Mucosa of gallbladder (tissue), 1 donor: ENCODE data around the gene ANKRD63. TPM values are rescaled to one million over a fixed set of nuclear protein-coding genes. Genes with fewer than 3 reads are reported as not detected.
A peak's percentile ranks its signal among the peaks of the same experiment; 100 is the strongest.

Experiments used
- DNase-seq: peaks from one replicate; pipeline ENCODE4 v3.0.0-alpha.2; 2020; ENCODE audit warnings: low spot score
- total RNA-seq: library from RNA; stranded (reverse); gene quantifications from one replicate; pipeline ENCODE4 v1.2.1, GENCODE V29; 2021
- donor health status: DM: no; HTN: no; CAD: no.

ANKRD63 gene
- total RNA-seq, 1 donor from 2014 or later, result 1.6 TPM

DNA sequence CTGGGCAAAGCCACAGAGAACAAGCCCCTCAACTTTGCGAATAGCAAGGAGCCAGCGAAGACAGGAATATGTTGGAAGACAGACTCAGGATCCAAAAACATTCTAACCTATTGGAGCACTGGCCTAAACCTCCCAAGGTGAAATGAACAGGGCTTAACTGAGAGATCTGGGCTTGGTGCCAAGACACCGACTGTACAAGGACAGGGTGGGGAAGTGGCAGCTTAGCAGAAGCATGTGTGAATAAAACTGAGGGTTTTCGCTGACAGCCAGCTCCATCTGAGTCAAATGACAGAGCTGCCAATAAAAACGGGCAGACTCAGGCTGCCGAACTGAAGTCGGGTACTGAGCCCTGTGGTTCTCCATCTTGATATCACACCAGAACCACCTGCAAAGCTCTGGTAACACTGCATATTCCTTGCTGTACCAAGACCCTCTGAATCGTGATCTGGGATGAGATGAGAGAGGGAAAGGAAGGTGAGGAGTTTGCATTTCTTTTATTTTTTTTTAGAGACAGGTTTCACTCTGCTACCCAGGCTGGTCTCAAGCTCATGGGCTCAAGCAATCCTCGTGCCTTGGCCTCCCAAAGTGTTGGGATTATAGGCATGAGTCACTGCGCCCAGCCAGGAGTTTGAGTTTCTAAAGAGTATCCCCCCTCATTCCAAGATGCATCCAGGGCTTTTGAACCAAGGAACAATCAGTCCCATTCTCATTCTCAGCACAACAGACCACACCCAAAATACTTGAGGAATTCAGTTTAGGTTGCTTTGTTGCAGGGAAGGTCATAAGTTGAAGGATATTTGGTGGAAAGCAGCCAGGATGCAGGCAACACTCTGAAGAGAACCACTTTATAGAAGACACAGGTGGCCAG lies 30.9 kb upstream of the ANKRD63 start:
- peak; percentile 88 for DNase-seq

DNA sequence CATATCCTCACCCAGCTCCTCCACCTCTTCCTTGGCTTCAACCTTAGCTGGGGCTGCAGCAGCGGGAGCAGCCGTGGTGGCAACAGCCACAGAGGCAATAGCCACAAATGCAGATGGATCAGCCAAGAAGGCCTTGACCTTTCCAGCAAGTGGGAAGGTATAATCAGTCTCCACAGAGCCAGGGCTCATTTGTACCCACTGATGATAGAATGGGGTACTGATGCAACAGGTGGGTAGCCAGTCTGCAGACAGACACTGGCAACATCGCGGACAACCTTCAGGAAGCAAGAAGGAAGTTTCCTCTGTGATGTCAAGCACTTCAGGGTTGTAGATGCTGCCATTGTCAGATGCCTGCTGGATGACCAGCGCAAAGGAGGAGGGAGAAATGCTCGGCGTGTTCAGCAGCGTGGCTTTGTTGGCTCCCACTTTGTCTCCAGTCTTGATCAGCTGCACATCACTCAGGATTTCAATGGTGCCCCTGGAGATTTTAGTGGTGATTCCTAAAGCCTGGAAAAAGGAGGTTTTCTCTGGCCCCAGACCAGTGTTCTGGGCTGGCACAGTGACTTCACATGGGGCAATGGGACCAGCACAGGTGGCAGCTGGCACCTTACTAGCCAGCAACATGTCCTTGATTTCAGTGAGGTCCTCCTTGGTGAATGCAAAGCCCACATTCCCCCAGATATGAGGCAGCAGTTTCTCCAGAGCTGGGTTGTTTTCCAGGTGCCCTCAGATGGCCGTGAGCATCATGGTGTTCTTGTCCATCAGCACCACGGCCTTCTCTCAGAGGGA lies 29.7 kb upstream of the ANKRD63 start:
- no peak for DNase-seq

DNA sequence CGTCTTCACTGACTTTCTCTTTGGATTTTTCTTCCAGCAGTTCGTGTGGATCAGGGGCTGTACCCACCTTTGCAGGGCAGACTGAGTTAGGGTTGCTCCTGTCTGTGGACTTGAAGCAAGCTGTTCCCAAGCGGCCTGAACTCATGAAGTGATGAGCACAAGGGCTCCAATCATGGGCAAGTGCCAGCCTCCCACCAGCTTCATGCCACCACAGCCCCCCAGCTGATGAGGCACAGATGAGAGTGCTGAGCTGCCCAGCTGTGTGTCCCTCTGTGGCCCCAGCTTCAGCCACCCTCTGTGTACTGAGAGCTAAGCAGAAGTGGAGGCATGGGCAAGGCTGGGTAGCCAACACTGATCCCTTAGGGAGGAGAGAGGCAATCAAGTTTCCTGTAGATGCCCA lies 28.1 kb upstream of the ANKRD63 start:
- DNase-seq, result no peak

DNA sequence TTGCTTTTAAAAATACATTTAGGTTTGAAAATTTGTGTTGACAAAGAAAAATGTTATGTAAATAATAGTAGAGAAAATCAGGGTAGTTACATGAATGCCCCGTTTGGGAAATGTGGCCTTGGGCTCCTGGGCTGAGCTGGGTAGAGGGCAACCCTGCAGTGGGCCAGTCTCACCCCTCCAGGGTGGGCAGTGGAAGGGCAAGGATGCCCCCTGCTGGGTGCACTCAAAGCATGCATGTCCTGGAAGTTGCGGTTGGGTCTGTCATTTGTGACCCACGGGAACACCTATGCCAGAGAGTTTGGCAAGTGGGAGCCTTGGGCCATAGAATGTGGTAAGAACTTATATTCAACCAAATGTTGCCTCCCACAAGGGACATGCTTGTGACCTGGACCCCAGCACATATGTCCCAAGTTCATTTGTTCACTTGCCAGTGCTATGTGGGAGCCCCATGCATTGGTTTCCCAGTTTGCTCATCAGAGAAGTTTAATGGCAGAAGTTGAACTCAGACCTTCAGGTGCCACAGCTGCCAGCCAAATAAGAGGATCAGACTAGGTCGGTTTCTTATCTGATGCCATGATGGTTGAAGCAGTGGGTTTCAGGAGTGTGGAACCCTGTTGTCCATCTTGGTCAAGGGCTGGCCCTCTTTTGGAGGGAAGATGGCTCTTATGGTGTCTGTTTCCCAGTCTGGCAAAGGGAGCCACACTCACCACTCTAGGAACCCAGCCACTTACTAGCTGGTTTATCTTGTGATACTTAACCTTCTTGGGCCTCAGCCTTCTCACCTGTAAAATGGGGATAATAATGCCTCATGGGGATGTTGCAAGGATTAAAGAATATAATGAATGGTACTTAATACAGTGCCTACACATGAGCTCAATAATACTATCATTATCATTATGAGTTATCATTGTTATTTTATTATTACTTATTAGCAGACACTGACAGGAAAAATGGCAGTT lies 27.4 kb upstream of the ANKRD63 start:
- peak; percentile 58 for DNase-seq

DNA sequence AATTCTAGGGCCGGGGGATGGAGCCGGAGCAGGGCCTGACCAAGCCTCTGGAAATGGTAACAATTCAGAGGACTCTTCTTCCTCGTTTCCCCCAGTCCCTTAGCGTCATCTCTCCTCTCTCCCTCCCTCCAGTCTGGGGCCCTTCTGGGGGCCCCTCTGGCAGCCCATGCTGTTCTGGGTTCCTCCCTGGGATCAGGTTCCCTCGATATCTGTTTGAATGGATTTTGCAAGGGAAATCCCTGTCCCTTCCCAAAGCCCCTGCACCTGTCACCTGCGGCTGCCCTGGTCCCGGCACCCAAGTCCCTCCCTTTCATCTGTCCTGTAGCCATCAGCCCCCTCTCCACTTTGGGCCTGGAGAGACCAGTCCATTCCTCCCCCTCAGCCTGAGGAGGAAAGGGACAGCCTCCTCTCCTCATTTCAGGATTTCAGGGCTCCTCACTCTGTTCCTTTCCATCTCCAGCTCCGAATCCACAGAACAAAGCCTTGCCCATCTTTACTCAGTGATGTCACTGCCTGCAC lies 26.5 kb upstream of the ANKRD63 start:
- no peak for DNase-seq

DNA sequence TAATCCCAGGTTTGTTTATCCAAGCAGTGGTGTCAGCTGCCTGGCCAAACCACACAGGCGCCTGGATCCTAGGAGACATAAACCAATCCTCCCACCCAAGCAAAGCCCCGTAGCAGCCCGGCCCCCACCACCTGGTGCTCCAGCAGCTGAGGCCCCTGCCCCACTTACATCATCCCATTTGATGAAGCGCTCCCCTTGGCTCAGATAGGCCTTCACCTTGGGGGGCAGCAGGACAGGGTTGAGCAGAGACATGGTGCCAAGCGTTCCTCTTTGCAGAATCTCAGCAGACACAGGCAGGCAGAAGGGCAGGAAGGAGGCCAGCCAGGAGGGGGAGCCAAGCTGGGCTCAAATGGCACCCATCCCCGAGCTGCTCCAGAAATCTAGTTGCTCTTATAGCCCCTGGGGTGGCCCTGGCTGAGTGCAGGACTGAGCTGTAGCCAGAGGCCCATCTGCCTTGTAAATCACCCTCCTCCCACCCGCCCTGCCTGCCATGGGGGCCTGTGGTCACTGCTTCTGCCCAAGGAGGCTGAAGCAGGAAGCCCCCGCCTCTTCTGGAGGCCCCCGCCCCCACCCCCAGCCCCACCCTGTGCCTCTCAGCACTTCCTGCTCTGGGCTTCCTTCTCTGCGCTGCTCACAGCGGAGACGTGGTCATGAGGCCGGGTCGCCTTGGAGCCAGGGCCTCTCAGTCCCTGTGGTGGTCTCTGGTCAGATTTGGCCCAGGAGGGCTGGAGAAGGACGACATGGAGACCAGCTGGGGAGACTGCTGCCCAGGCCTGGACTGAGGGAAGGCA lies 24.8 kb upstream of the ANKRD63 start, which contains the start of gene PLCB2:
Gene PLCB2 (minus strand): TSS at position 515 of the 791 bp plus-strand sequence. CDS start 263 bp downstream, at position 252.
- peak; percentile 35 for DNase-seq

DNA sequence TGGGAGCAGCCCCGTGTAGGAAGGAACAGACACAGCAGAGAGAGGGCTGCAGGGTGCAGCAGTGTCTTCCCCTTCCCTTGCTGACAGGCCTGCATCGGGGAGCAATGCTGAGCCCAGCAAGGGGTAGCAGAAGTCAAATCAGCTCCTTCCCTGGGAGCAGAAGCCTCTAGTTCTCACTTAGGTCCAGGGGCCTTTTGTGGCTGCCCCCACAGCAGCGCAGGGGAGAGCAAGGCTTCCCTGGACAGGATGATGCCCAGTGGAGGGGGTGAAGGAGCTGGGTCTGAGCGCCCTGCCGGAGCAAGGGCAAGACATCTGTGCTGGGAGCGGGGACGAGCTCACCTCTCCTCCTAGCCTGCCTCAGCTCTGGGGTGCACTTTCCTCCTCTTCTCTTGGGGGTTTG lies 24.0 kb upstream of the ANKRD63 start:
- no peak for DNase-seq

DNA sequence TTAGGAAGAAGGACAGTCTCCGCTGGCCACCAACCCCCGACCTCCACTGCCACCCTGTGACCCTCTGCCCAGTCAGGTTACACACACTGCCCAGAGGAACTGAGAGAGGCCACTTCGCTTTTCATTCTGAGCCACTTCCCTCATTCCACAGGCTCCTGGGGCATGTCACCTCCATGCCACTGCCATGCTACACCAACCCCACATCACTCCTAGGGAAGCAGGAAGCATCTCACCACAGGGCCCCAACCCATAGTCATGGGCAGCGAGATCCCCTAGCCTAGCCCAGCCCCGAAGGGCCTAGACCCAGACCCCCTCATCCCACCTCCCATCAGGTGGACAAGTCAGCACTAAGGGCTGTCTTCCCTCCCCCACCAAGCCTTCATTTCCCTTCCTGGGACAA lies 23.5 kb upstream of the ANKRD63 start:
- DNase-seq, result no peak

DNA sequence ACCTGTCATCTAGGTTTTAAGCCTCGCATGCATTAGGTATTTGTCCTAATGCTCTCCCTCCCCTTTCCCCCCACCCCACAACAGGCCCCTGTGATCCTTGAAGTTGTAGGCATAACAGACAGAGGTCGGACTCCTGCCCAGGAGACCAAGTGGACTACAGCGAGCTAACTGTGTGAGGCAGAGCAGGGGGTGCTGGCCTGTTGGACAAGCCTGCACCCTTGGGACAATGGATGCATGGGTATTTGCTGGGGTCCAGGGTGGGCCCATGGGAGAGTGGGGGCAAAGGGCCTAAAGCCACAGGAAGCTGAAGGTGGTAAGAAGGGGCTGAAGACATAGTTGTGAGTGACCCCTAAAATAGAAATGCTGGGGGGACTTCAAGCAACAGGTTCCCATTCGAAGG lies 22.4 kb upstream of the ANKRD63 start:
- no peak for DNase-seq

DNA sequence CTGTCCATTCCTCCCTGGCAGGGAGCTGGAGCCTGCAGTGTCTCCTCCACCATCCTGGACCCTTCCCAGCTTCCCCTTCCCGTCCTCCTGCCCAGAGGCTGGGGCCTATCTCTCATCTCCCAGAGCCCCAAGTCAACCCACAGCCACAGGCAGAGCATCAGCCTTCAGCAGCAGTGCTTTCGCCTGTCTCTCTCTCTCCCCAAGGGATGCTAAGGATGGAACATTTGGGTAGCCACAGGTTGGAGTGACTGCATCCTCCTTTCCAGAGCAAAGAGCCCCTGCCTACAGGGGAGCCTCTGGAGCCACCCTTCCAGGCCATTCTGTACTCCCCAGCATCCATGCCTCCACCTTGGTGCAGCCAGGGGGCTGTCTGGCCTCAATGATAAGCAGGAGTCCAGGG lies 20.7 kb upstream of the ANKRD63 start:
- DNase-seq, result no peak

DNA sequence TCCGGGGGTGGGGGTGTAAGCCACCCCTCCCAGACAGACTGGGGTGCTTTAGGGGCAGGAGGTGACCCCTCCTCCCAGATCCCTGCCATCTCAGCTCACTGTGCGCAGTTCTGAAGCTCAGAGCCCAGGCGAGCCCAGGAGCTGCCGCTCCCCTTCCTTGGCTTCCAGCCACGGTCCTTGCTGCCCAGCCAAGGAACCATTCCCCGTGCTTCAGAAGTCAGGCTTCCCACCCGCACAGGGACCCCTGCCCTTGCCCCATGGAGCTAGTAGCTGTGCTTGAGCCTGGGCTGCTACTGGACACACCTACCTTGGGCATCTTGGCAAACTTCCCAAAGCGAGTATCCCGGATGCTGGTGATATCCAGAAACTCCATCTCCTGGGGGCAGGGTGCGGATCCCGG lies 20.1 kb upstream of the ANKRD63 start:
- DNase-seq, result no peak

DNA sequence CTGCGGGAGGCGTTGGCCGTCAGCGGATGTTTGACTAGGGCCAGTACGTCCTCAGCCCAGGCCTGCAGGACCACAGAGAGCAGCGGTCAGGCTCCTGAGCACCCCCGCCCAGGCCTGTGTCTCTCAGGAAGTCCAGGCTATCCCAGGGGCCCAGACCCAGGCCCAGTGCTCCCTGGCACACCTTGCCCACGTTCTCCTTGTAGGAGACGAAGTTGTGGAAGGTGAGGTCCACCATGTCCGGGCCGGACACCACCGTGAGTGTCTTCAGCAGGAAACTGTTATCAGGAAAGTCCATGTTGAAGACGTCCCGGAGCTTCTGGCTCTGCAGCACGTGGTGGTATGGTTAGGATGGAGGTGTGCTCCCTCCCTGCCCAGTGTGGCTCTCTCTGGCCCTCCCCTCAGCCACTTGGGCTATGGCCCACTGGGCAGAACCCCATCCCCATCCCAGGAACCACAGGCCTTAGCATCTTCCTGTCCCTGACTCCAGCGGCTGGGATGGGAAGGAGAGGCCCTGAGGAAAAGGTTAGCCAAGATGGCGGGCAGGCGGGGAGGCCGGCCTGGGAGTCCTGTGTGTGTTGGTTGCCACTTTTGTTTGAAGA lies 19.5 kb upstream of the ANKRD63 start:
- no peak for DNase-seq

DNA sequence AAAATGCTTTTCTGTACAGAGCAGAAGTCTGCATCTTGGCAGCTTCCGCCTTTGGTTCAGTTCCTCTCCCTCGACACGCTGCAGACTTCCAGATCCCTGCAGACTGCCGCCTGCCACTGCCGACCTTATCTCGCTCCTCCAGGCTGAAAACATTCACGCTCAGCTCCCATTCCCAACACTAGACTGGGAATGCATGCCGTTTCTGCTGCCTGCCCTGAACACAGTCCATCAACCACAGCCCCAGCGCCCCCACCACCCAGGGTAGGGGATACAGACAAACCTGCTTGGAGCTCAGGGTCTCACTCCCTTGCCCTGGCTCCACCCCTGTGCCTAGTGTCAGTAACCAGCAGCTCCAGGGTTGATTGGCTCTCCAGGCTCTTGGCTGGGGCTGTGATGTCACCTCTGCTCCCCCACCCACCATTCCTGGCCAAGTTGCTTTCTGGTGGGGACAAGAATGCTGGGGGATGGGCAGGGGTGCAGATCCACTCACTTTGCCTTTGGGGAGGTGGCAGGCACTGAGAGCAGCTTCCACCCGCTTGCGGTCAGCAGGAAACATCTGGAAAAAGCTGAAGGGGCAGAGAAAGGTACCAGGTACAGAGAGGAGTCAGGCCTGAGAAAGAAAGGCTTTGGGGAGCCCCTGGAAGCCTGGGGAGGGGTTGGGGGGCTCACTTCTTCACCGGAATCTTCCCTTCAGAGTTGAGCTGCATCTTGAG lies 18.8 kb upstream of the ANKRD63 start:
- no peak for DNase-seq

DNA sequence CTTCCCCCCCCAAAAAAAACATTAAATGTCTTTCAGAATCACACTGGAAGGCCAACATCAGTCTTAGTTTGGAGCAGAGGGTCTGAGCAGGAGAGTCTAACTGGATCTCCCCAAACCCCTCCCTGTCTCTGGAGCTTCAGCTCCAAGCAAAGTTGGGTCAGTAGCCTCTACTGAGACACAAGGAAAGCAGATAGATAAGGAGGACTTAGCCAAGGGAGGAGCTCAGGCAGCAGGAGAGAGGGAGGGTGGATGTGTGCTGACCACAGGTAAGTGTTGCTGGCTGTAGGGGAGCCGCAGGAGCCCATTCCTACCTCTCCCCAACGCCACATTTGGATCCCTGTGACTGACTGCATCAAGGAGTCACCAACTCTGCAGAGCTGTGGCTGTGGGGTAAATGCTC lies 17.9 kb upstream of the ANKRD63 start:
- DNase-seq, result no peak

DNA sequence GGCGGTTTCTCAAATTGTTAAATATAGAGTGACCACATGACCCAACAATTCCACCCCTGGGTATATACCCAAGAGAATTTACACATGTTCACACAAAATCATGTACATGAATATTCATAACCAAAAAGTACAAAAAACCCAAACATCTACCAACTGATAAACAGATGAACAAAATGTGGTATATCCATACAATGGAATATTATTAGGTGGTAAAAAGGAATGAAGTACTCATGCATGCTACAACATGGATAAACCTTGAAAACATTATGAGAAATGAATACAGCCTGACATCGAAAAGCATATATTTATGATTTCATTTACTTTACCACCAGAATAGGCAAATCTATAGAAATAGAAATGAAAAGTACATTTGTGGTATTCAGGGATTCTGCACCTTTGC lies 17.5 kb upstream of the ANKRD63 start:
- no peak for DNase-seq

DNA sequence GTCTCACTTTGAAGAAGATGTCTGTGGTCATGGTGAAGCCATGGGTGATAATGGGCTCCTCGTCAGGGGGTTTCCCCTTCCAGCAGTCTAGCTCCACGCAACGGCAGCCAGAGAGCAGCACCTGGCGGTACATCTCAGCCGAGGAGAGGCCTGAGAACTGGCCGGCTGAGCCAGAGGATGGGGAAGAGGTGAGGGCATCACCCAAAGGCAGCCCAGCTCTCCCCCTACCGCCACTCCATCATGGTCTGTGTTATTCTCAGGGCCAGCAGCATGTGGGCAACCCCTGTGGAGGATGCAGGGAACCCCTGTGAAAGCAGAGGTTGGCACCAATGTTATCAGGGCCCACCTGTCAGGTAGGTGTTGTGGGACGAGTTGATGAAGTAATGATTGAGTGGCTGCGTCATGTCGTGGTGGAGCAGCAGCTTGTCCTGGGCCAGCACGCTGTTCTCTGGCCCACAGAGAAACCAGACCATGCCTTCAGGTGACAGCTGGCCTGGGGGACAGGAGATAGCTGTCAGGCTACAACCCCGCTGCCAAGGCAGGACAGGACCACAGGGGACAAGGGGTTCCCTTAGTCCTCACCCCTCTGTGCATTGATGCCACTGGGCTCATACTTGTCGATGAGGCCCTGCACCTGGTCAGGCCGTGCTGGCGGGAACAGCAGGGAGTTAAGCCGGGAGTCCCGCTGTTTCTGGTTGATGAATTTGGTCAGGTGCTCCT lies 15.5 kb upstream of the ANKRD63 start:
- DNase-seq, result no peak

DNA sequence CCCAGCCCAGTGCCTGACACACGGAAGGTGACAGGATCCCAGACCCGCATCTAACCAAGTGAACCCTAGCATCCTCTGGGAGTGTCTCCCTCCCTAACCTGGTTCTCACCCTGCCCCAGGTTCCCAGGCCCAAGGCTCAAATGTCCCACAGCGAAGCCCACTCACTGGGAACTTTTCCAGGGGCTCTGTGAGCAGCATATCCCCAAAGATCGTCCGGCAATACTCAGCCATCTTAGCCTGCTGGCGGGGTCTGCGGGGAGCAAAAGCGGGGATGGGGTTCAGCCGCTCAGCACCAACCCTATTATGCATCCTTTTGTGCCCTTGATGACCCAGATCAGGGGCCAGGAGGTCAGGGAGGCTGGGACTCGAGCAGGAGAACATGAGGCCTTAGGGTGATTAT lies 14.5 kb upstream of the ANKRD63 start:
- no peak for DNase-seq

DNA sequence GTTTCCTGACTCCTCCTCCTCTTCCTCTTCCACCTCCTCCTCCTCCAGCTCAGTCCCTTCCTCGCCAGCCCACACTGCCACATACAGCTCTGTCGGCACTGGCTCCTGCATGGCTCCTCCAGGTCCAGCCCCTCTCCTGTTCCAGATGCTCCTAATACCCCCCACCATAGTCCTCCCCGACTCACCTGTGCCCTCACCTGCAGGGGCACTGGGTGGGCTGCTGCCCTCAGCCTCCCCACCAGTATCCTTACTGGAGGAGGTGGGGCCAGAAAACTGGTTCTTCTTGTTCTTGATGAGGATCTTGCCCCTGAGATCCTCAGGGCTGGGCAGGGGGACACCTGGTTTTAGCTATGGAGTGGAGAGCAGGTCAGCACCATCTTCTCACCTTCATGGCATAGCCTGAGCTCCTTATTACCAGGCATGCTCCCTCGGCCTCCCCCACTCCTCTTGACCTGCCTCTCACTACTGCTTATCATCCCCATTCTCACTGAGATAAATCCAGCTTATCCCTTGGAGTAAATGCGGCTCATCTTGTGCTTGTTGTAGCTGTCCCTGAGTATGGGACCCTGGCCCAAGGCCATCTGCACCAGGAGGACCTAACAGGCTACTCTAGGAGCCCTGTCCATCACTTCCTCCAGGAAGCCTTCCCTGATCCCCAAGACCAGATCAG lies 13.8 kb upstream of the ANKRD63 start:
- no peak for DNase-seq
